HepG2 (cell line): ENCODE data around the gene GAL3ST3. TPM values are rescaled to one million over a fixed set of nuclear protein-coding genes. Genes with fewer than 3 reads are reported as not detected.

Experiments used
- GABPA ChIP-seq, 2 experiments: IDR thresholded peaks; 2 replicates each; pipeline ENCODE4 v1.6.1; 2011 to 2016; ENCODE audit warnings: low read depth in 2 of 2, low read length in 1 of 2, missing biosample characterization in 1 of 2, missing genetic modification characterization in 1 of 2
- GPN1 ChIP-seq: sonication (generic); formaldehyde crosslinking; IDR thresholded peaks from 2 replicates; pipeline ENCODE4 v1.5.1; 2020; ENCODE audit warnings: missing genetic modification reagents, borderline replicate concordance
- HMG20B ChIP-seq: conservative IDR thresholded peaks from 2 replicates; pipeline ENCODE4 v1.6.1; 2016; ENCODE audit warnings: missing genetic modification reagents, missing compliant biosample characterization
- NFYB ChIP-seq: sonication (generic); formaldehyde crosslinking; IDR thresholded peaks from 2 replicates; pipeline ENCODE4 v1.4.0; 2020; ENCODE audit warnings: missing genetic modification reagents
- NONO ChIP-seq, 2 experiments: fragments of 450-650 bp in 1 of 2; sonication (generic) in 1 of 2; formaldehyde crosslinking in 1 of 2; IDR thresholded peaks in 1 of 2; conservative IDR thresholded peaks in 1 of 2; 2 replicates each; pipeline versions ENCODE4 v1.6.1 to v1.8.0; 2017 to 2022; ENCODE audit warnings: mild to moderate bottlenecking in 1 of 2, missing genetic modification reagents in 1 of 2, moderate library complexity in 1 of 2
- NR1H2 ChIP-seq: sonication (generic); formaldehyde crosslinking; IDR thresholded peaks from 2 replicates; pipeline ENCODE4 v1.8.1; 2022; ENCODE audit warnings: low read depth, missing genetic modification reagents, borderline replicate concordance
- REXO4 ChIP-seq: sonication (generic); formaldehyde crosslinking; IDR thresholded peaks from 2 replicates; pipeline ENCODE4 v1.8.0; 2022; ENCODE audit warnings: missing genetic modification reagents, mild to moderate bottlenecking, borderline replicate concordance
- SALL1 ChIP-seq: sonication (generic); formaldehyde crosslinking; IDR thresholded peaks from 2 replicates; pipeline ENCODE4 v1.8.0; 2022; ENCODE audit warnings: mild to moderate bottlenecking, missing genetic modification reagents
- SP1 ChIP-seq, 2 experiments: fragments of 450-650 bp in 1 of 2; sonication (generic) in 1 of 2; formaldehyde crosslinking in 1 of 2; IDR thresholded peaks; 2 replicates each; pipeline versions ENCODE4 v1.4.0 to v1.6.1; 2016 to 2020; ENCODE audit warnings: missing genetic modification reagents in 1 of 2
- XBP1 ChIP-seq: sonication (generic); formaldehyde crosslinking; IDR thresholded peaks from 2 replicates; pipeline ENCODE4 v1.5.0; 2020; ENCODE audit warnings: missing genetic modification reagents
- ZKSCAN1 ChIP-seq: fragments of 150-350 bp; IDR thresholded peaks from 2 replicates; pipeline ENCODE4 v1.6.1; 2014; ENCODE audit warnings: low read length
- ZNF160 ChIP-seq: sonication (generic); formaldehyde crosslinking; IDR thresholded peaks from 2 replicates; pipeline ENCODE4 v1.8.0; 2022; ENCODE audit warnings: mild to moderate bottlenecking, inconsistent platforms, missing genetic modification reagents
- ZNF292 ChIP-seq: sonication (generic); formaldehyde crosslinking; IDR thresholded peaks from 2 replicates; pipeline ENCODE4 v1.8.1; 2022; ENCODE audit warnings: mild to moderate bottlenecking, low read depth, missing genetic modification reagents, borderline replicate concordance
- polyA plus RNA-seq, 8 experiments: library from polyadenylated mRNA; depleted of rRNA in 3 of 8; stranded (reverse) in 7 of 8; unstranded in 1 of 8; fragments of >200 nt; fragmentation: Illumina TruSeq in 4 of 8; extraction: Trizol in 4 of 8; gene quantifications; 2 replicates each; pipeline versions ENCODE4 v1.2.1 to v1.2.3, GENCODE V29; 2011 to 2016; ENCODE audit warnings: low read depth in 4 of 8, missing spikeins in 1 of 8, mixed read lengths in 1 of 8; ENCODE audit not compliant: insufficient read depth in 1 of 8
- total RNA-seq, 5 experiments: library from RNA; depleted of rRNA; stranded (reverse); fragments of >200 nt; fragmentation: Illumina TruSeq; extraction: Trizol; gene quantifications; 2 replicates each; pipeline ENCODE4 v1.2.3, GENCODE V29; 2016; ENCODE audit warnings: low read depth in 1 of 5
- TF ChIP-seq, protein P1 (sequence below): sonication (generic); formaldehyde crosslinking; IDR thresholded peaks from 2 replicates; pipeline ENCODE4 v1.5.1; 2020; ENCODE audit warnings: missing genetic modification reagents, mild to moderate bottlenecking, borderline replicate concordance
- TF ChIP-seq, protein P2 (sequence below): sonication (generic); formaldehyde crosslinking; conservative IDR thresholded peaks from 2 replicates; pipeline ENCODE4 v1.4.0; 2020; ENCODE audit warnings: mild to moderate bottlenecking, missing genetic modification reagents, moderate library complexity
- TF ChIP-seq, protein P3 (sequence below): sonication (generic); formaldehyde crosslinking; IDR thresholded peaks from 2 replicates; pipeline ENCODE4 v1.4.0; 2020; ENCODE audit warnings: missing genetic modification reagents, borderline replicate concordance
- TF ChIP-seq, protein P4 (sequence below): sonication (generic); formaldehyde crosslinking; IDR thresholded peaks from 2 replicates; pipeline ENCODE4 v1.8.0; 2022; ENCODE audit warnings: mild to moderate bottlenecking, missing genetic modification reagents, moderate library complexity

GAL3ST3 gene
- total and polyA plus RNA-seq, 2 of the 13 experiments (the other 11 are each of a cell fraction or from before 2014, with no cell fraction given), result not detected

- 0 out of 2 replicates have a peak, but pooled peaks have one; percentile 27 for TF ChIP-seq SALL1 (CRISPR knock-in tag)
- TF ChIP-seq, protein P1, sequence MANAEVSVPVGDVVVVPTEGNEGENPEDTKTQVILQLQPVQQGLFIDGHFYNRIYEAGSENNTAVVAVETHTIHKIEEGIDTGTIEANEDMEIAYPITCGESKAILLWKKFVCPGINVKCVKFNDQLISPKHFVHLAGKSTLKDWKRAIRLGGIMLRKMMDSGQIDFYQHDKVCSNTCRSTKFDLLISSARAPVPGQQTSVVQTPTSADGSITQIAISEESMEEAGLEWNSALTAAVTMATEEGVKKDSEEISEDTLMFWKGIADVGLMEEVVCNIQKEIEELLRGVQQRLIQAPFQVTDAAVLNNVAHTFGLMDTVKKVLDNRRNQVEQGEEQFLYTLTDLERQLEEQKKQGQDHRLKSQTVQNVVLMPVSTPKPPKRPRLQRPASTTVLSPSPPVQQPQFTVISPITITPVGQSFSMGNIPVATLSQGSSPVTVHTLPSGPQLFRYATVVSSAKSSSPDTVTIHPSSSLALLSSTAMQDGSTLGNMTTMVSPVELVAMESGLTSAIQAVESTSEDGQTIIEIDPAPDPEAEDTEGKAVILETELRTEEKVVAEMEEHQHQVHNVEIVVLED, result no peak
- no peak for TF ChIP-seq GPN1 (CRISPR knock-in tag)
- TF ChIP-seq, protein P2, sequence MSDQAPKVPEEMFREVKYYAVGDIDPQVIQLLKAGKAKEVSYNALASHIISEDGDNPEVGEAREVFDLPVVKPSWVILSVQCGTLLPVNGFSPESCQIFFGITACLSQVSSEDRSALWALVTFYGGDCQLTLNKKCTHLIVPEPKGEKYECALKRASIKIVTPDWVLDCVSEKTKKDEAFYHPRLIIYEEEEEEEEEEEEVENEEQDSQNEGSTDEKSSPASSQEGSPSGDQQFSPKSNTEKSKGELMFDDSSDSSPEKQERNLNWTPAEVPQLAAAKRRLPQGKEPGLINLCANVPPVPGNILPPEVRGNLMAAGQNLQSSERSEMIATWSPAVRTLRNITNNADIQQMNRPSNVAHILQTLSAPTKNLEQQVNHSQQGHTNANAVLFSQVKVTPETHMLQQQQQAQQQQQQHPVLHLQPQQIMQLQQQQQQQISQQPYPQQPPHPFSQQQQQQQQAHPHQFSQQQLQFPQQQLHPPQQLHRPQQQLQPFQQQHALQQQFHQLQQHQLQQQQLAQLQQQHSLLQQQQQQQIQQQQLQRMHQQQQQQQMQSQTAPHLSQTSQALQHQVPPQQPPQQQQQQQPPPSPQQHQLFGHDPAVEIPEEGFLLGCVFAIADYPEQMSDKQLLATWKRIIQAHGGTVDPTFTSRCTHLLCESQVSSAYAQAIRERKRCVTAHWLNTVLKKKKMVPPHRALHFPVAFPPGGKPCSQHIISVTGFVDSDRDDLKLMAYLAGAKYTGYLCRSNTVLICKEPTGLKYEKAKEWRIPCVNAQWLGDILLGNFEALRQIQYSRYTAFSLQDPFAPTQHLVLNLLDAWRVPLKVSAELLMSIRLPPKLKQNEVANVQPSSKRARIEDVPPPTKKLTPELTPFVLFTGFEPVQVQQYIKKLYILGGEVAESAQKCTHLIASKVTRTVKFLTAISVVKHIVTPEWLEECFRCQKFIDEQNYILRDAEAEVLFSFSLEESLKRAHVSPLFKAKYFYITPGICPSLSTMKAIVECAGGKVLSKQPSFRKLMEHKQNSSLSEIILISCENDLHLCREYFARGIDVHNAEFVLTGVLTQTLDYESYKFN (CRISPR knock-in tag), result 0 out of 2 replicates have a peak, but pooled peaks have one; percentile 14
- no peak for TF ChIP-seq ZNF292 (CRISPR knock-in tag)
- no peak for TF ChIP-seq NONO (IDR thresholded peaks at IDR 0.05)
- peak; percentile 61; the same call in 1 of the 2 replicates for TF ChIP-seq NONO (CRISPR knock-in tag; conservative IDR thresholded peaks at IDR 0.05)
- no peak for TF ChIP-seq ZNF160 (CRISPR knock-in tag)
- no peak for TF ChIP-seq ZKSCAN1
- no peak for TF ChIP-seq NR1H2
- TF ChIP-seq, protein P3, sequence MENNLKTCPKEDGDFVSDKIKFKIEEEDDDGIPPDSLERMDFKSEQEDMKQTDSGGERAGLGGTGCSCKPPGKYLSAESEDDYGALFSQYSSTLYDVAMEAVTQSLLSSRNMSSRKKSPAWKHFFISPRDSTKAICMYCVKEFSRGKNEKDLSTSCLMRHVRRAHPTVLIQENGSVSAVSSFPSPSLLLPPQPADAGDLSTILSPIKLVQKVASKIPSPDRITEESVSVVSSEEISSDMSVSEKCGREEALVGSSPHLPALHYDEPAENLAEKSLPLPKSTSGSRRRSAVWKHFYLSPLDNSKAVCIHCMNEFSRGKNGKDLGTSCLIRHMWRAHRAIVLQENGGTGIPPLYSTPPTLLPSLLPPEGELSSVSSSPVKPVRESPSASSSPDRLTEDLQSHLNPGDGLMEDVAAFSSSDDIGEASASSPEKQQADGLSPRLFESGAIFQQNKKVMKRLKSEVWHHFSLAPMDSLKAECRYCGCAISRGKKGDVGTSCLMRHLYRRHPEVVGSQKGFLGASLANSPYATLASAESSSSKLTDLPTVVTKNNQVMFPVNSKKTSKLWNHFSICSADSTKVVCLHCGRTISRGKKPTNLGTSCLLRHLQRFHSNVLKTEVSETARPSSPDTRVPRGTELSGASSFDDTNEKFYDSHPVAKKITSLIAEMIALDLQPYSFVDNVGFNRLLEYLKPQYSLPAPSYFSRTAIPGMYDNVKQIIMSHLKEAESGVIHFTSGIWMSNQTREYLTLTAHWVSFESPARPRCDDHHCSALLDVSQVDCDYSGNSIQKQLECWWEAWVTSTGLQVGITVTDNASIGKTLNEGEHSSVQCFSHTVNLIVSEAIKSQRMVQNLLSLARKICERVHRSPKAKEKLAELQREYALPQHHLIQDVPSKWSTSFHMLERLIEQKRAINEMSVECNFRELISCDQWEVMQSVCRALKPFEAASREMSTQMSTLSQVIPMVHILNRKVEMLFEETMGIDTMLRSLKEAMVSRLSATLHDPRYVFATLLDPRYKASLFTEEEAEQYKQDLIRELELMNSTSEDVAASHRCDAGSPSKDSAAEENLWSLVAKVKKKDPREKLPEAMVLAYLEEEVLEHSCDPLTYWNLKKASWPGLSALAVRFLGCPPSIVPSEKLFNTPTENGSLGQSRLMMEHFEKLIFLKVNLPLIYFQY (CRISPR knock-in tag), result no peak
- no peak for TF ChIP-seq HMG20B (CRISPR knock-in tag)
- TF ChIP-seq GABPA (IDR thresholded peaks at IDR 0.05; ENCODE audit: low read depth, low read length), result no peak
- no peak for TF ChIP-seq GABPA (CRISPR knock-in tag; IDR thresholded peaks at IDR 0.05; ENCODE audit: low read depth)
- no peak for TF ChIP-seq SP1 (IDR thresholded peaks at IDR 0.05)
- no peak for TF ChIP-seq SP1 (CRISPR knock-in tag; IDR thresholded peaks at IDR 0.05)
- TF ChIP-seq, protein P4, sequence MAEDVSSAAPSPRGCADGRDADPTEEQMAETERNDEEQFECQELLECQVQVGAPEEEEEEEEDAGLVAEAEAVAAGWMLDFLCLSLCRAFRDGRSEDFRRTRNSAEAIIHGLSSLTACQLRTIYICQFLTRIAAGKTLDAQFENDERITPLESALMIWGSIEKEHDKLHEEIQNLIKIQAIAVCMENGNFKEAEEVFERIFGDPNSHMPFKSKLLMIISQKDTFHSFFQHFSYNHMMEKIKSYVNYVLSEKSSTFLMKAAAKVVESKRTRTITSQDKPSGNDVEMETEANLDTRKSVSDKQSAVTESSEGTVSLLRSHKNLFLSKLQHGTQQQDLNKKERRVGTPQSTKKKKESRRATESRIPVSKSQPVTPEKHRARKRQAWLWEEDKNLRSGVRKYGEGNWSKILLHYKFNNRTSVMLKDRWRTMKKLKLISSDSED (CRISPR knock-in tag), result no peak
- TF ChIP-seq REXO4, result no peak
- no peak for TF ChIP-seq XBP1 (CRISPR knock-in tag)
- TF ChIP-seq NFYB (CRISPR knock-in tag), result no peak
Measured at GRCh38 chr11:66069715-66070603, 21.0 kb upstream of the GAL3ST3 start, which contains the start of gene PACS1 (continued).
